ENCODE results near the gene GNB1.

GNB1 gene

GRCh38 chr1:1773874-1774273 lies 117.0 kb downstream of the GNB1 start:
- no peak for ATAC-seq (ENCODE audit: insufficient read depth, low read depth)
- Histone ChIP-seq H2AFZ (ENCODE audit: low read depth, low read length) (no peak overlapping the region), H3K9ac (ENCODE audit: low read depth, low read length) (no peak overlapping the region), H3K36me3 (ENCODE audit: insufficient read depth, low read length) (peaks cover 34% of the 10 kb centered on the region), H4K20me1 (ENCODE audit: insufficient read depth, low read length) (peaks cover 23% of the 10 kb centered on the region; the same call in 1 of the 2 replicates), H3K27ac (ENCODE audit: low read length) (no peak overlapping the region), H3K79me2 (ENCODE audit: insufficient read depth, low read length) (peaks cover 88% of the 10 kb centered on the region), H3K9me3 (ENCODE audit: insufficient read depth, low read length, severe bottlenecking) (peaks cover 5% of the 10 kb centered on the region), H3K4me1 (ENCODE audit: insufficient read depth, low read length) (peaks cover 31% of the 10 kb centered on the region), H3K4me2 (ENCODE audit: insufficient read depth, low read length) (no peak overlapping the region), H3K4me3 (ENCODE audit: low read depth in 1 of 2, low read length in 2 of 2) (no peak overlapping the region), H3K27me3 (ENCODE audit: insufficient read depth, low read length, poor library complexity) (no peaks in the 10 kb centered on the region)
- no peak for DNase-seq
- TF ChIP-seq CTCF (IDR thresholded peaks at IDR 0.05; ENCODE audit: borderline replicate concordance, extremely low read depth, low read length, poor library complexity, severe bottlenecking) (no peak), EZH2 (IDR thresholded peaks at IDR 0.05; ENCODE audit: borderline replicate concordance, low read depth, low read length, severe bottlenecking) (no peak)

GRCh38 chr1:1771096-1771495 lies 119.8 kb downstream of the GNB1 start:
- Histone ChIP-seq H3K79me2 (ENCODE audit: insufficient read depth, low read length) (peaks cover 95% of the 10 kb centered on the region), H2AFZ (ENCODE audit: low read depth, low read length) (no peak overlapping the region)

GRCh38 chr1:1770102-1770501 lies 120.8 kb downstream of the GNB1 start:
- Histone ChIP-seq H3K79me2 (ENCODE audit: insufficient read depth, low read length) (peaks cover 93% of the 10 kb centered on the region), H3K9me3 (ENCODE audit: insufficient read depth, low read length, severe bottlenecking) (peaks cover 5% of the 10 kb centered on the region)
- TF ChIP-seq CTCF (IDR thresholded peaks at IDR 0.05; ENCODE audit: borderline replicate concordance, extremely low read depth, low read length, poor library complexity, severe bottlenecking): no peak
- no peak for TF ChIP-seq EZH2 (IDR thresholded peaks at IDR 0.05; ENCODE audit: borderline replicate concordance, low read depth, low read length, severe bottlenecking)

More at GRCh38 chr1:1771096-1771495, 119.8 kb downstream of the GNB1 start:
- Histone ChIP-seq H3K9ac (ENCODE audit: low read depth, low read length) (no peak overlapping the region), H3K27me3 (ENCODE audit: insufficient read depth, low read length, poor library complexity) (no peaks in the 10 kb centered on the region), H3K4me3 (ENCODE audit: low read depth in 1 of 2, low read length in 2 of 2) (no peak overlapping the region), H4K20me1 (ENCODE audit: insufficient read depth, low read length) (peaks cover 28% of the 10 kb centered on the region; the same call in 1 of the 2 replicates), H3K27ac (ENCODE audit: low read length) (no peak overlapping the region), H3K4me2 (ENCODE audit: insufficient read depth, low read length) (no peak overlapping the region), H3K4me1 (ENCODE audit: insufficient read depth, low read length) (peaks cover 12% of the 10 kb centered on the region), H3K9me3 (ENCODE audit: insufficient read depth, low read length, severe bottlenecking) (peaks cover 5% of the 10 kb centered on the region), H3K36me3 (ENCODE audit: insufficient read depth, low read length) (peaks cover 38% of the 10 kb centered on the region)
- DNase-seq (no peak), ATAC-seq (ENCODE audit: insufficient read depth, low read depth) (no peak)
- TF ChIP-seq CTCF (IDR thresholded peaks at IDR 0.05; ENCODE audit: borderline replicate concordance, extremely low read depth, low read length, poor library complexity, severe bottlenecking) (no peak), EZH2 (IDR thresholded peaks at IDR 0.05; ENCODE audit: borderline replicate concordance, low read depth, low read length, severe bottlenecking) (no peak)

More at GRCh38 chr1:1770102-1770501, 120.8 kb downstream of the GNB1 start:
- peaks cover 2% of the 10 kb centered on the region; the same call in 1 of the 2 replicates for H3K4me1 ChIP-seq (ENCODE audit: insufficient read depth, low read length)
- no peak for DNase-seq
- no peak overlapping the region for H3K27ac ChIP-seq (ENCODE audit: low read length)
- H3K27me3 ChIP-seq (ENCODE audit: insufficient read depth, low read length, poor library complexity): no peaks in the 10 kb centered on the region
- H2AFZ ChIP-seq (ENCODE audit: low read depth, low read length): no peak overlapping the region
- no peak for ATAC-seq (ENCODE audit: insufficient read depth, low read depth)
- H3K4me3 ChIP-seq (ENCODE audit: low read depth in 1 of 2, low read length in 2 of 2): no peak overlapping the region
- no peak overlapping the region for H3K9ac ChIP-seq (ENCODE audit: low read depth, low read length)
- H3K4me2 ChIP-seq (ENCODE audit: insufficient read depth, low read length): no peak overlapping the region
- peaks cover 24% of the 10 kb centered on the region; the same call in 1 of the 2 replicates for H4K20me1 ChIP-seq (ENCODE audit: insufficient read depth, low read length)
- peaks cover 40% of the 10 kb centered on the region for H3K36me3 ChIP-seq (ENCODE audit: insufficient read depth, low read length)

Data from DND-41 (cell line).